ENCODE measurements around the gene KIF26B. TPM values are rescaled to one million over a fixed set of nuclear protein-coding genes. Genes with fewer than 3 reads are reported as not detected.

KIF26B gene
- total RNA-seq, 2 donors from 2014 or later: 0.30 to 0.35 TPM

DNA sequence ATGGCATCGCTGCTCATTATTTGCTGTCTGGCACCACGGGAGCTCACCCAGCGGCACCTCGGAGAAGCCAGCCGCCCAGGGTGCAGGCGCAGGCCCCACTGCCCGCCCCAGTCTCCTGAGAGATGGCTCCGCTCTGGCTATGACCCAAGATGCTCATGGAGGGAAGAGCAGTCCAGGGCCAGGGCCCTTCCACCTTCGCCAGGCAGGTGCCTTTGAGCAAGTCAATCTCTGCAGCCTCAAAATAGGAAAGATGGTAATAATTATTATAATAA is 437.3 kb downstream of the KIF26B start:
- Histone ChIP-seq H3K9ac (ENCODE audit: low read depth in 2 of 2, low read length in 2 of 2) (no peak overlapping the region), H3K4me3 (no peak overlapping the region), H3K36me3 (no peaks in the 10 kb centered on the region), H3K4me1 (no peaks in the 10 kb centered on the region), H3K27me3 (no peaks in the 10 kb centered on the region), H3K9me3 (no peaks in the 10 kb centered on the region), H3K27ac (no peak overlapping the region)
- DNase-seq: no peak
- intact Hi-C loops (cut with DNase I): no loop called here
- TF ChIP-seq CTCF (IDR thresholded peaks at IDR 0.05): no peak

GRCh38 chr1:245598524-245599305 is 443.9 kb downstream of the KIF26B start:
- no peak for DNase-seq
- Histone ChIP-seq H3K9me3 (no peaks in the 10 kb centered on the region), H3K4me1 (no peaks in the 10 kb centered on the region), H3K9ac (ENCODE audit: low read depth in 2 of 2, low read length in 2 of 2) (no peak overlapping the region), H3K27me3 (no peaks in the 10 kb centered on the region), H3K36me3 (no peaks in the 10 kb centered on the region), H3K4me3 (no peak overlapping the region), H3K27ac (no peak overlapping the region)
- no peak for TF ChIP-seq CTCF (IDR thresholded peaks at IDR 0.05)
- intact Hi-C loops (cut with DNase I): no loop called here

GRCh38 chr1:245599371-245600174 is 444.8 kb downstream of the KIF26B start:
- no peaks in the 10 kb centered on the region for H3K27me3 ChIP-seq
- no peaks in the 10 kb centered on the region for H3K9me3 ChIP-seq
- no peak overlapping the region for H3K9ac ChIP-seq (ENCODE audit: low read depth in 2 of 2, low read length in 2 of 2)
- H3K27ac ChIP-seq: no peak overlapping the region
- no peaks in the 10 kb centered on the region for H3K36me3 ChIP-seq
- no peak overlapping the region for H3K4me3 ChIP-seq
- intact Hi-C loops (cut with DNase I): no loop called here
- TF ChIP-seq CTCF (IDR thresholded peaks at IDR 0.05): no peak
- no peaks in the 10 kb centered on the region for H3K4me1 ChIP-seq
- no peak for DNase-seq

GRCh38 chr1:245600658-245601057 is 445.9 kb downstream of the KIF26B start:
- Histone ChIP-seq H3K36me3 (no peaks in the 10 kb centered on the region), H3K27me3 (no peaks in the 10 kb centered on the region), H3K27ac (no peak overlapping the region), H3K4me1 (no peaks in the 10 kb centered on the region), H3K9me3 (no peaks in the 10 kb centered on the region), H3K9ac (ENCODE audit: low read depth in 2 of 2, low read length in 2 of 2) (no peak overlapping the region), H3K4me3 (no peak overlapping the region)
- no peak for TF ChIP-seq CTCF (IDR thresholded peaks at IDR 0.05)
- DNase-seq: no peak
- intact Hi-C loops (cut with DNase I): no loop called here

DNA sequence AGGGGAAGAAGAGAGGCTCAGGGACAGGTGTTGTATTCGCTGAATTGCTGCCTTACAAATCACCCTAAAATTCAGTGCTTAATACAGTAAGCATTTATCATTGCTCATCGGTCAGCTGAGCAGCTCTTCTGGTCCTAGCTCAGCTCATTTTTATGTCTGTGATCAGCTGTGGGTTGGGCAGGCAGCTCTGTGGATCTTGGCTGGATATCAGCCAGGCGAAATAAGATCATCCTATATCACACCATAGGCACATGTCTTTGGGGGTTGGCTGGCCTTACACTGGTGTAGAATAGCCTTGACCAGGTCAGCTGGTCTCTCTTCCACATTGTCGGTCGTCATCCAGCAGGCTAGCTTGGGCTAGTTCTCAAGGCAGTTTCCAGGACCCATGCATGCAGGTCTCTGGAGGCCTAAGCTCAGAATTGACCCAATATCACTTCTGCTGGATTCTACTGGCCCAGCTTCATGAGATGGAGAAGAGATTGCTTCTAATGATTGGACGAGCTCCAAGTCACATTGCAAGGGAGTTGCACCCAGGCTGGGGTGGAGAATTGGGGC is 448.6 kb downstream of the KIF26B start:
- no peaks in the 10 kb centered on the region for H3K4me1 ChIP-seq
- no peak overlapping the region for H3K9ac ChIP-seq (ENCODE audit: low read depth in 2 of 2, low read length in 2 of 2)
- no peak overlapping the region for H3K4me3 ChIP-seq
- DNase-seq: no peak
- intact Hi-C loops (cut with DNase I): no loop called here
- no peak for TF ChIP-seq CTCF (IDR thresholded peaks at IDR 0.05)
- H3K27me3 ChIP-seq: no peaks in the 10 kb centered on the region
- no peak overlapping the region for H3K27ac ChIP-seq
- no peaks in the 10 kb centered on the region for H3K9me3 ChIP-seq
- H3K36me3 ChIP-seq: no peaks in the 10 kb centered on the region
